ENCODE data around the gene CRIP1.

CRIP1 gene

GRCh38 chr14:105533391-105533790 is 46.7 kb downstream of the CRIP1 start:
- DNase-seq (ENCODE audit: low read depth in 2 of 2): no peak

GRCh38 chr14:105533811-105534498 is 47.3 kb downstream of the CRIP1 start:
- no peak for DNase-seq (ENCODE audit: low read depth in 2 of 2)

- no peak for DNase-seq (ENCODE audit: low read depth in 2 of 2)
Measured at GRCh38 chr14:105534586-105534985, 47.9 kb downstream of the CRIP1 start.

DNA sequence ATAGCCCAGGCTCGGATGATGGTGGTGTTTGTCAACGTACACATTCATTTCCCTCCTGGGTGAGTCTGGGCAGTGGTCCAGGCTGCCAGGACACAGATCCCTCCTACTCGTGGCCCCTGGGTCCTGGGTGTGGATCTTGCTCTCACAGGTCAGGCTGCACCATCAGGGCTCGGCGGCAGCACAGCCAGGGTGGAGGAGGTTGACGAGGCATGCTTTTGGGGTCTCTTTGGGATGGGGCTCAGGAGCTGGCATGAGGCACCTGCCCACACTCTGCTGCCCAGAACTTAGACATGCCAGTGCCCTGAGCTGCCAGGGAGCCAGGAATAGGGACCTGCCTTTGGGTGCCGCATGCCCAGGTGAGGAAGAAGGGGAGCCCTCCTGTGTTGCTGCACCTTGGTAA is 49.4 kb downstream of the CRIP1 start:
- DNase-seq (ENCODE audit: low read depth in 2 of 2): no peak

- no peak for DNase-seq (ENCODE audit: low read depth in 2 of 2)
Measured at GRCh38 chr14:105536691-105537579, 50.2 kb downstream of the CRIP1 start.

GRCh38 chr14:105537580-105538474 is 51.1 kb downstream of the CRIP1 start:
- DNase-seq (ENCODE audit: low read depth in 2 of 2): peak; percentile 59 to 63

Data from activated CD4-positive, alpha-beta T cell treated with anti-CD3 and anti-CD28 coated beads for 24 hours (primary cell).